ENCODE data around the gene KCNJ16.

KCNJ16 gene

DNA sequence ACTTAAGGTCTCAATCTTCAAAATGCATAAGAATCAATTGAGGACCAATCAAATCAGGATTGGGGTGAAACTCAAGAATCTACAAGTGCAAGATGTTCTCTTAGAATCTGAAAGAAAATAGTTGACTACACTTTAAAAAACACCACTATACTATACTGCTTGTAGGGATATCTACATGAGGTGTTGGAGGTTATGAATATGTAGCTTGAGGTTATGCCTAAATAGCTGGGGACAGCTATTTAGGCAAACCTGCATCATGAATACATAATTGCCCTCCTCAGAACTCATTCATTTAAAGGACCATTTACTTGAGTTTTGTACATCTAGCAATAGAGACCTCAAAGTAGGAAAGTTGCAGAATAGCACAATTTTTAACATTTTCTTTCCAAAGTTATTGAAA is 40.1 kb downstream of the KCNJ16 start:
- Histone ChIP-seq H3K36me3 (ENCODE audit: insufficient read depth, low read length) (no peaks in the 10 kb centered on the region; the same call in 1 of the 2 replicates), H3K27ac (ENCODE audit: low read depth, low read length) (no peak overlapping the region), H3K27me3 (ENCODE audit: insufficient read depth, low read length) (no peaks in the 10 kb centered on the region)

DNA sequence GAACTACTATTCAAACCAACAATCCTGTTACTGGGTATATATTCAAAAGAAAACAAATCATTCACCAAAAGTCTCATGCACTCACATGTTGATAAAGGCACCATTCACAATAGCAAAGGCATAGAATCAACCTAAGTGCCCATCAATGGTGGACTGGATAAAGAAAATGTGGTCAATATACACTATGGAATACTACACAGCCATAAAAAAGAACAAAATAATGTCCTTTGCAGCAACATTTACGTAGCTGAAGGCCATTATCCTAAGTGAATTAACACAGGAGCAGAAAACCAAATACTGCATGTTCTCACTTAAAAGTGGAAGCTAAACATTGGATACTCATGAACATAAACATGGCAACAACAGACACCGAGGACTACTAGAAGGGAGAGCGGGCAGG is 41.9 kb downstream of the KCNJ16 start:
- H3K36me3 ChIP-seq (ENCODE audit: insufficient read depth, low read length) = no peaks in the 10 kb centered on the region; the same call in 1 of the 2 replicates
- no peaks in the 10 kb centered on the region for H3K4me1 ChIP-seq (ENCODE audit: insufficient read depth, low read length)
- 94% methylated on average over 3 of the region's 3 CpGs for WGBS
- no peak overlapping the region for H3K4me3 ChIP-seq (ENCODE audit: low read length)
- H3K27me3 ChIP-seq (ENCODE audit: insufficient read depth, low read length) = no peaks in the 10 kb centered on the region
- H3K9me3 ChIP-seq (ENCODE audit: insufficient read depth, low read depth, low read length) = 0 out of 2 replicates have a peak, but pooled peaks cover 5% of the 10 kb centered on the region
- H3K9ac ChIP-seq (ENCODE audit: low read depth, low read length) = no peak overlapping the region
- H3K27ac ChIP-seq (ENCODE audit: low read depth, low read length) = no peak overlapping the region

More for the DNA sequence above, 40.1 kb downstream of the KCNJ16 start:
- no peak overlapping the region for H3K4me3 ChIP-seq (ENCODE audit: low read length)
- H3K4me1 ChIP-seq (ENCODE audit: insufficient read depth, low read length) = no peaks in the 10 kb centered on the region
- no peak overlapping the region for H3K9ac ChIP-seq (ENCODE audit: low read depth, low read length)
- 0 out of 2 replicates have a peak, but pooled peaks cover 5% of the 10 kb centered on the region for H3K9me3 ChIP-seq (ENCODE audit: insufficient read depth, low read depth, low read length)

DNA sequence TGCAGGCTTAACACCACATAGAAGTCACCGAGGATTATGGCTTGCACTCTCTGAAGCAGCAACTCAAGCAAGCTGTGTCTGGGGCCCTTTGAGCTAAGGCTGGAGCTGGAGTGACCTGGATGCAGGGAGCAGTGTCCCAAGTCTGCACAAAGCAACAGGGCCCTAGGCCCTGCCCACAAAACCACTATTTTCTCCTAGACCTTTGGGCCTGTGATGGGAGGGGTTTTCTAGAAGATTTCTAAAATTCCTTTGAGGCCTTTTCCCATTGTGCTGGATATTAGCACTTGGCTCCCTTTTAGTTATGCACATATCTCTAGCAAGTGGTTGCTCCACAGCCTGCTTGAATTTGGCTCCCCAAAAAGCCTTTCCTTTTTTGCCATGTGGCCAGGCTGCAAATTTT is 44.5 kb downstream of the KCNJ16 start:
- H3K9me3 ChIP-seq (ENCODE audit: insufficient read depth, low read depth, low read length) = 0 out of 2 replicates have a peak, but pooled peaks cover 5% of the 10 kb centered on the region
- H3K27ac ChIP-seq (ENCODE audit: low read depth, low read length) = peak overlapping the region; percentile 22; the same call in 1 of the 2 replicates
- 90% methylated on average over 1 of the region's 1 CpG for WGBS
- H3K4me3 ChIP-seq (ENCODE audit: low read length) = no peak overlapping the region
- H3K4me1 ChIP-seq (ENCODE audit: insufficient read depth, low read length) = no peaks in the 10 kb centered on the region
- H3K9ac ChIP-seq (ENCODE audit: low read depth, low read length) = no peak overlapping the region
- H3K36me3 ChIP-seq (ENCODE audit: insufficient read depth, low read length) = no peaks in the 10 kb centered on the region; the same call in 1 of the 2 replicates
- H3K27me3 ChIP-seq (ENCODE audit: insufficient read depth, low read length) = no peaks in the 10 kb centered on the region

DNA sequence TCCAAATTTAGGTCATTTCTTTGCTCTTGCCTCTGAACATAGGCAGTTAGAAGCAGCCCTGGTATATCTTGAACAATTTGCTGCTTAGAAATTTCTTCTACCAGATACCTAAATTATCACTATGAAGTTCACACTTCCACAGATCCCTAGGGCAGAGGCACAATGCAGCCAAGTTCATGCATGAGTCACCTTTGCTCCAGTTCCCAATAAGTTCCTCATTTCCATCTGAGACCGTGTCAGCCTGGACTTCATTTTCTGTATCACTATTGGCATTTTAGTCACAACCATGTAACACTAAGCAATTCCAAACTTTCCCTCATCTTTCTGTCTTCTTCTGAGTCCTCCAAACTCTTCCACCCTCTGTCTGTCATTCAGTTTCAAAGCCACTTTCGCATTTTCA is 45.0 kb downstream of the KCNJ16 start:
- H3K9me3 ChIP-seq (ENCODE audit: insufficient read depth, low read depth, low read length) = 0 out of 2 replicates have a peak, but pooled peaks cover 5% of the 10 kb centered on the region
- no peaks in the 10 kb centered on the region for H3K27me3 ChIP-seq (ENCODE audit: insufficient read depth, low read length)
- no peaks in the 10 kb centered on the region for H3K4me1 ChIP-seq (ENCODE audit: insufficient read depth, low read length)
- WGBS = 91% methylated on average over 2 of the region's 2 CpGs
- H3K27ac ChIP-seq (ENCODE audit: low read depth, low read length) = peak overlapping the region; percentile 22; the same call in 1 of the 2 replicates
- H3K4me3 ChIP-seq (ENCODE audit: low read length) = no peak overlapping the region
- no peak overlapping the region for H3K9ac ChIP-seq (ENCODE audit: low read depth, low read length)
- H3K36me3 ChIP-seq (ENCODE audit: insufficient read depth, low read length) = no peaks in the 10 kb centered on the region; the same call in 1 of the 2 replicates

DNA sequence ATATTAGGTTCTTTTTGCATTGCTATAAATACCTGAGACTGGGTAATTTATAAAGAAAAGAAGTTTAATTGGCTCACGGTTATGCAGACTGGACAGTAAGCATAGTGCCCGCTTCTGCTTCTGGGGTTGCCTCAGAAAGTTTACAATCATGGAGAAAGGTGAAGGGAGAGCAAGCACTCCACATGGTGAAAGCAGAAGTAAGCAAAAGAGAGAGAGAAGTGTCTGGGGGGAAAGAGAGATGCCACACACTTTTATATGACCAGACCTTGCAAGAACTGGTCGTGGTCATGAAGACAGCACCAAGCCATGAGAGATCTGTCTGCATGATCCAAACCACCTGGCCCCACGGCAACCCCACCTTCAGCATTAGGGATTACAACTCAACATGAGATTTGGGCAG is 45.4 kb downstream of the KCNJ16 start:
- Histone ChIP-seq H3K4me1 (ENCODE audit: insufficient read depth, low read length) (no peaks in the 10 kb centered on the region), H3K9me3 (ENCODE audit: insufficient read depth, low read depth, low read length) (0 out of 2 replicates have a peak, but pooled peaks cover 5% of the 10 kb centered on the region), H3K36me3 (ENCODE audit: insufficient read depth, low read length) (no peaks in the 10 kb centered on the region; the same call in 1 of the 2 replicates), H3K27me3 (ENCODE audit: insufficient read depth, low read length) (no peaks in the 10 kb centered on the region), H3K4me3 (ENCODE audit: low read length) (no peak overlapping the region), H3K9ac (ENCODE audit: low read depth, low read length) (no peak overlapping the region), H3K27ac (ENCODE audit: low read depth, low read length) (no peak overlapping the region)
- WGBS = 95% methylated on average over 4 of the region's 4 CpGs

DNA sequence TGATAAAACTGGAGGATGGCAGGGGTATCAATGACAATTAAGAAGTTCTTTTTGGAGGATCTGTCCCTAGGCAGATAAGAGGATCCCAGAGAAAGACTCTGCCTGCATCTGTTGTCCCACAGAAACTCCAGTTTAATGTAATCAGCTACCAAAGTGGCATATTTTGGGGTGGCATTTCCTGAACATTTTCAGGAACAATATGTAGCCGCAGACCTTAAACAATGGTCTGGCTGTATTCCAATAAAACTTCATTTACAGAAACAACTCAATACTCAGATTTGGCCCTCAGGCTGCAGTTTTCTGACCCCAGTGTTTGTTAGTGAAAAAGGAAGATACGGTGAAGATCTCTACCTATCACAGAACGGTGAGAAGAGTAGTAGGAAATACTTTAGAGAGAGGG is 46.1 kb downstream of the KCNJ16 start:
- Histone ChIP-seq H3K4me1 (ENCODE audit: insufficient read depth, low read length) (no peaks in the 10 kb centered on the region), H3K36me3 (ENCODE audit: insufficient read depth, low read length) (no peaks in the 10 kb centered on the region; the same call in 1 of the 2 replicates), H3K27ac (ENCODE audit: low read depth, low read length) (no peak overlapping the region), H3K4me3 (ENCODE audit: low read length) (no peak overlapping the region), H3K9me3 (ENCODE audit: insufficient read depth, low read depth, low read length) (0 out of 2 replicates have a peak, but pooled peaks cover 5% of the 10 kb centered on the region), H3K9ac (ENCODE audit: low read depth, low read length) (no peak overlapping the region), H3K27me3 (ENCODE audit: insufficient read depth, low read length) (no peaks in the 10 kb centered on the region)
- 100% methylated on average over 1 of the region's 3 CpGs for WGBS

DNA sequence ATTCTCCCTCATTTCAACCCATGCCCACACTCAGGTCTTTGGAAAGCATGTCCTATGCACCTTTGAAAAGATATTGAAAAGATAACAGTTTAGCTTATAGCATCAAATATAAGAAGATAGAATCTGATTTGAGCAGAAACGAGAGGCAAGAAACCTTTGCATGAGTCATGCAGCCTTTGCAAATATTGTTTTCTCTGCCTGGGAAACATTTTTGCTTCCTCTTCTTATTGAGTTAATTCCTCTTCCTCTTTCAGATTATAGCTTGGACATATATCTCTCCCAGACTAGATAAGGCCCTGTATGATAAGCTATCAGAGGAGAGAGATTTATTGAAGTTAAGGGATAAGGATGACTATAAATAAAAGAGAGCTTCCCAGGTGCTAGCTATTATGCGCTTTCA is 48.2 kb downstream of the KCNJ16 start:
- no peak overlapping the region for H3K27ac ChIP-seq (ENCODE audit: low read depth, low read length)
- H3K27me3 ChIP-seq (ENCODE audit: insufficient read depth, low read length) = no peaks in the 10 kb centered on the region
- no peaks in the 10 kb centered on the region; the same call in 1 of the 2 replicates for H3K36me3 ChIP-seq (ENCODE audit: insufficient read depth, low read length)
- no peaks in the 10 kb centered on the region for H3K9me3 ChIP-seq (ENCODE audit: insufficient read depth, low read depth, low read length)
- H3K4me1 ChIP-seq (ENCODE audit: insufficient read depth, low read length) = no peaks in the 10 kb centered on the region
- H3K4me3 ChIP-seq (ENCODE audit: low read length) = no peak overlapping the region
- H3K9ac ChIP-seq (ENCODE audit: low read depth, low read length) = no peak overlapping the region
- 92% methylated on average over 1 of the region's 2 CpGs for WGBS

DNA sequence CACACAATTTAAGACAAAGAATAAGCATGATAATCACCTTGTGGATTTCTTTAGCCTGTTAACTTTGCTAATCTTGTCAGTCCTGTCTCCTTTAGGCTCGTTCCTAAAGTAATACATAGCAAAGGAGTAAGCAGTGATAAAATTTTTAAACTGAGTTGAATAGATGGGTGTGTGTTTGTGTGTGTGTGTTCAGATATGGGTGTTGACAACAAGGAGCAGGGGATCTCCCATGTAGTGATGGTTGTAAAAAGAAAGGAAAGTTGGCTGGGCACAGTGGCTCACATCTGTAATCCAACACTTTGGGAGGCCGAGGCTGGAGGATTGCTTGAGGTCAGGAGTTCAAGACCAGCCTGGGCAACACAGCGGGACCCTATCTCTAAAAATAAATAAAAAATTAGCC is 49.7 kb downstream of the KCNJ16 start:
- Histone ChIP-seq H3K9ac (ENCODE audit: low read depth, low read length) (no peak overlapping the region), H3K4me3 (ENCODE audit: low read length) (no peak overlapping the region), H3K9me3 (ENCODE audit: insufficient read depth, low read depth, low read length) (no peaks in the 10 kb centered on the region), H3K4me1 (ENCODE audit: insufficient read depth, low read length) (no peaks in the 10 kb centered on the region), H3K27me3 (ENCODE audit: insufficient read depth, low read length) (no peaks in the 10 kb centered on the region), H3K36me3 (ENCODE audit: insufficient read depth, low read length) (no peaks in the 10 kb centered on the region; the same call in 1 of the 2 replicates), H3K27ac (ENCODE audit: low read depth, low read length) (no peak overlapping the region)
- WGBS = 88% methylated on average over 3 of the region's 3 CpGs

DNA sequence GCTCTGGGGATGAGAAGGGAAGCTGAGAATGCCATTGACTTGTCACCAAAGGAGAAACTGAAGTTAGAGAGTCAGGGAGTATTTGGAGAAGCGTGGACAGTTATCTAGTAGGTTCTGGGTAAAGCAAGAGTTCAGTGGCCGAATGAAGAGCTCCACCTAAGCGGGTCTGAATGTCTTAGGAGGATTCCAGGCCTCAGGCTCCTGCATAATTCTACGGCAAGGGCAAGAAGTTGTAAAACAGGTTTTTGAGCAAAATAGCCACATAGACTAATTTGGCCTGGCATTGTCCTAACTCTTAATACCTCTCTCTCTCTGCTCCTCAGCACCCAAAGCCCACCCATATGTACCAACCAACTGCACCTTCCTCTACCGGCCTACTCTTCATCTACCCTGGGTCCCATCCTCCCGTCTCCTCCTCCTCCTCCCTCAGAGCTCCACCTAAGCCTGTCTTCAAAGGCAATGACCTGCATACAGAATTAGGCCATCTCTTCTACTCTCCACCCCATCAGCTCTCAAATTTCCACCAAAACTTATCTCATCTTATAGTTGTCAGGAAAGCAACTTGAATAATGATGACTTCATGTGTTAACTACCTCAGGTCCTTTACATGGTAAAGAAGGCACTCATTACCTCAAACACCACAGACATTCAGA is 52.3 kb downstream of the KCNJ16 start:
- WGBS = 95% methylated on average over 6 of the region's 6 CpGs
- Histone ChIP-seq H3K9me3 (ENCODE audit: insufficient read depth, low read depth, low read length) (no peaks in the 10 kb centered on the region), H3K9ac (ENCODE audit: low read depth, low read length) (no peak overlapping the region), H3K4me3 (ENCODE audit: low read length) (no peak overlapping the region), H3K27me3 (ENCODE audit: insufficient read depth, low read length) (no peaks in the 10 kb centered on the region), H3K4me1 (ENCODE audit: insufficient read depth, low read length) (no peaks in the 10 kb centered on the region), H3K27ac (ENCODE audit: low read depth, low read length) (no peak overlapping the region), H3K36me3 (ENCODE audit: insufficient read depth, low read length) (no peaks in the 10 kb centered on the region)

DNA sequence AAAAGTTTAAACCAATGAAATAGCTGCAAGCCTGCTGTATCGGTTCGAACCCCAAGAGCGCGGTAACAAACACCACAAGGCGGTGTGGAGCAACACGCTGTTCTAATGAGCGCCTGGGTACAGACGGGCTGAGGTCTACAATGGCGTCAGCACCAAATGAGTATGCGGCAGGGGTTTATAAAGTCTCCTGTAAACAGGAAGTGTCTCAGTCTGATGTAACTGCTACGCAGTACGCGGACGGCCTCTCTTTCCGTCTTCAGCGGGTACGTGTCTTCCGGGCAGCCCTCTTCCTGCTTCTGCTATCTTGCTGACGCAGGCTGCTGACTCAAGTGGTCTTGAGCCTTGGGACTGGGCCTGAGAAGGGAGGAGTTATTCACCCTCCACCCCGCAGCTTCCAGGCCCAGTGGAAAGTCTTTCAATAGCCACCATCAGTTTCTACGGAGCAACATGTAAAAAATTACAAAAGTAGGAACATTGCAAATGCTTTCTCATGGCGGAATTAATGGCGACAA is 53.8 kb downstream of the KCNJ16 start:
- 96% methylated on average over 23 of the region's 23 CpGs for WGBS
- Histone ChIP-seq H3K9ac (ENCODE audit: low read depth, low read length) (no peak overlapping the region), H3K4me1 (ENCODE audit: insufficient read depth, low read length) (no peaks in the 10 kb centered on the region), H3K36me3 (ENCODE audit: insufficient read depth, low read length) (no peaks in the 10 kb centered on the region), H3K9me3 (ENCODE audit: insufficient read depth, low read depth, low read length) (no peaks in the 10 kb centered on the region), H3K27ac (ENCODE audit: low read depth, low read length) (no peak overlapping the region), H3K27me3 (ENCODE audit: insufficient read depth, low read length) (no peaks in the 10 kb centered on the region), H3K4me3 (ENCODE audit: low read length) (no peak overlapping the region)

DNA sequence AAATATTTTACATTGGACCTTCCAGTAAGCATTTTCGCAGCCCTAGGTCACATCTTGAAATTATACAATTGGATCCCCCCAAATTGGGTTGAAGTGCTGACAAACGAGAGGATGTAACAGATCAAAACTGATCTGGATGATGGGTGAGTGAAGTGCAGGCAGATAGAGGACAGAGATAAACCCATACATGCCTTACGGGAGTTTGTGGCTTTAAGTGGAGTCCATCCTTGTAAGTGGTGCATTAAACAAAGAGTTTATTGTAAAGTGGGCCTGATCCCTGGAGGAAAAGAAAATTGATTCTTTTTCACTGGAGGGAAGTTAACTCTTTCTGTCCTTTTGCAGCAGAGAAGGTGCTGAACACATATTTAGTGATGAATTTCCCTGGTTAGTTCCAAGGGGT is 55.3 kb downstream of the KCNJ16 start:
- Histone ChIP-seq H3K27me3 (ENCODE audit: insufficient read depth, low read length) (no peaks in the 10 kb centered on the region), H3K9ac (ENCODE audit: low read depth, low read length) (no peak overlapping the region)
- 91% methylated on average over 3 of the region's 3 CpGs for WGBS

More for the DNA sequence above, 55.3 kb downstream of the KCNJ16 start:
- Histone ChIP-seq H3K9me3 (ENCODE audit: insufficient read depth, low read depth, low read length) (no peaks in the 10 kb centered on the region), H3K27ac (ENCODE audit: low read depth, low read length) (no peak overlapping the region), H3K36me3 (ENCODE audit: insufficient read depth, low read length) (no peaks in the 10 kb centered on the region), H3K4me3 (ENCODE audit: low read length) (no peak overlapping the region), H3K4me1 (ENCODE audit: insufficient read depth, low read length) (no peaks in the 10 kb centered on the region)

Data from HUES64 (cell line).